ENCODE measurements around the gene KPNA5. TPM values are rescaled to one million over a fixed set of nuclear protein-coding genes. Genes with fewer than 3 reads are reported as not detected.

Gene KPNA5
- total and polyA plus RNA-seq, 2 of the 13 experiments (the other 11 are each of a cell fraction or from before 2014, with no cell fraction given) = 5.3 to 13.0 TPM

GRCh38 chr6:116631379-116631990, 49.5 kb upstream of the KPNA5 start (continued):
- TF ChIP-seq LRRFIP1 (CRISPR knock-in tag; conservative IDR thresholded peaks at IDR 0.05) = no peak
- TF ChIP-seq ZNF18 (CRISPR knock-in tag; IDR thresholded peaks at IDR 0.05; ENCODE audit: insufficient replicate concordance) = no peak
- no peak for TF ChIP-seq ZNF687 (CRISPR knock-in tag; IDR thresholded peaks at IDR 0.05)
- TF ChIP-seq PLRG1 (conservative IDR thresholded peaks at IDR 0.05) = no peak
- peak; percentile 61; the same call in 1 of the 2 replicates for TF ChIP-seq TOPORS (CRISPR knock-in tag; IDR thresholded peaks at IDR 0.05)
- TF ChIP-seq ZNF329 (CRISPR knock-in tag; IDR thresholded peaks at IDR 0.05; ENCODE audit: low read depth) = no peak
- no peak; the same call in 1 of the 2 replicates for TF ChIP-seq STAG1 (CRISPR knock-in tag; IDR thresholded peaks at IDR 0.05)
- TF ChIP-seq ZMYM3 (CRISPR knock-in tag; IDR thresholded peaks at IDR 0.05) = peak; percentile 83
- no peak for TF ChIP-seq SETDB1 (CRISPR knock-in tag; IDR thresholded peaks at IDR 0.05; ENCODE audit: borderline replicate concordance)
- no peak for TF ChIP-seq ZBTB3 (CRISPR knock-in tag; IDR thresholded peaks at IDR 0.05; ENCODE audit: borderline replicate concordance, low read depth)
- 0 out of 2 replicates have a peak, but pooled peaks have one; percentile 32 for TF ChIP-seq ZSCAN25 (CRISPR knock-in tag; IDR thresholded peaks at IDR 0.05)
- no peak for TF ChIP-seq NFAT5 (CRISPR knock-in tag; IDR thresholded peaks at IDR 0.05)
- no peak for TF ChIP-seq GPBP1L1 (CRISPR knock-in tag; IDR thresholded peaks at IDR 0.05)
